ENCODE measurements around the gene COQ4.
"Not testable (repeated sequence)": the region's sequence is repeated elsewhere in the genome, so short reads cannot be mapped to it uniquely, and the experiment has no call there.

Gene COQ4

GRCh38 chr9:128335914-128336313 lies 13.3 kb downstream of the COQ4 start:
- Histone ChIP-seq H3K9me3 (ENCODE audit: insufficient read depth, low read length, severe bottlenecking) (no peaks in the 10 kb centered on the region), H3K4me1 (ENCODE audit: insufficient read depth, low read length) (peaks cover 10% of the 10 kb centered on the region), H3K27ac (ENCODE audit: low read length) (no peak overlapping the region), H3K4me3 (ENCODE audit: low read depth in 1 of 2, low read length in 2 of 2) (no peak overlapping the region), H3K36me3 (ENCODE audit: insufficient read depth, low read length) (peaks cover 11% of the 10 kb centered on the region; the same call in 1 of the 2 replicates), H3K27me3 (ENCODE audit: insufficient read depth, low read length, poor library complexity) (no peaks in the 10 kb centered on the region), H3K4me2 (ENCODE audit: insufficient read depth, low read length) (no peak overlapping the region), H3K79me2 (ENCODE audit: insufficient read depth, low read length) (peaks cover 3% of the 10 kb centered on the region; the same call in 1 of the 2 replicates), H2AFZ (ENCODE audit: low read depth, low read length) (no peak overlapping the region), H3K9ac (ENCODE audit: low read depth, low read length) (no peak overlapping the region), H4K20me1 (ENCODE audit: insufficient read depth, low read length) (no peaks in the 10 kb centered on the region)
- ATAC-seq (ENCODE audit: insufficient read depth, low read depth) (no peak), DNase-seq (no peak)
- TF ChIP-seq EZH2 (IDR thresholded peaks at IDR 0.05; ENCODE audit: borderline replicate concordance, low read depth, low read length, severe bottlenecking) = no peak
- TF ChIP-seq CTCF (IDR thresholded peaks at IDR 0.05; ENCODE audit: borderline replicate concordance, extremely low read depth, low read length, poor library complexity, severe bottlenecking) = no peak

GRCh38 chr9:128337936-128338335 lies 15.3 kb downstream of the COQ4 start:
- Histone ChIP-seq H3K9me3 (ENCODE audit: insufficient read depth, low read length, severe bottlenecking) (no peaks in the 10 kb centered on the region), H2AFZ (ENCODE audit: low read depth, low read length) (no peak overlapping the region), H3K4me2 (ENCODE audit: insufficient read depth, low read length) (no peak overlapping the region), H3K9ac (ENCODE audit: low read depth, low read length) (no peak overlapping the region), H3K27ac (ENCODE audit: low read length) (no peak overlapping the region), H3K4me3 (ENCODE audit: low read depth in 1 of 2, low read length in 2 of 2) (no peak overlapping the region), H3K4me1 (ENCODE audit: insufficient read depth, low read length) (peaks cover 21% of the 10 kb centered on the region), H3K27me3 (ENCODE audit: insufficient read depth, low read length, poor library complexity) (no peaks in the 10 kb centered on the region), H4K20me1 (ENCODE audit: insufficient read depth, low read length) (no peaks in the 10 kb centered on the region), H3K79me2 (ENCODE audit: insufficient read depth, low read length) (peaks cover 8% of the 10 kb centered on the region), H3K36me3 (ENCODE audit: insufficient read depth, low read length) (peaks cover 4% of the 10 kb centered on the region)
- TF ChIP-seq EZH2 (IDR thresholded peaks at IDR 0.05; ENCODE audit: borderline replicate concordance, low read depth, low read length, severe bottlenecking) (no peak), CTCF (IDR thresholded peaks at IDR 0.05; ENCODE audit: borderline replicate concordance, extremely low read depth, low read length, poor library complexity, severe bottlenecking) (no peak)
- no peak for DNase-seq
- no peak for ATAC-seq (ENCODE audit: insufficient read depth, low read depth)

GRCh38 chr9:128338852-128339614 lies 16.4 kb downstream of the COQ4 start:
- peaks cover 14% of the 10 kb centered on the region for H3K36me3 ChIP-seq (ENCODE audit: insufficient read depth, low read length)
- H3K27me3 ChIP-seq (ENCODE audit: insufficient read depth, low read length, poor library complexity); H3K79me2 ChIP-seq (ENCODE audit: insufficient read depth, low read length); H2AFZ ChIP-seq (ENCODE audit: low read depth, low read length); H4K20me1 ChIP-seq (ENCODE audit: insufficient read depth, low read length); H3K27ac ChIP-seq (ENCODE audit: low read length); H3K9ac ChIP-seq (ENCODE audit: low read depth, low read length); H3K9me3 ChIP-seq (ENCODE audit: insufficient read depth, low read length, severe bottlenecking); DNase-seq; ATAC-seq (ENCODE audit: insufficient read depth, low read depth); H3K4me3 ChIP-seq (ENCODE audit: low read depth in 1 of 2, low read length in 2 of 2): not testable (repeated sequence)
- H3K4me2 ChIP-seq (ENCODE audit: insufficient read depth, low read length) = 0 out of 2 replicates have a peak overlapping the region, but pooled peaks have one; percentile 93
- peaks cover 21% of the 10 kb centered on the region for H3K4me1 ChIP-seq (ENCODE audit: insufficient read depth, low read length)

GRCh38 chr9:128339761-128340690 lies 17.4 kb downstream of the COQ4 start, which contains the start of gene SLC27A4:
SLC27A4 (plus strand) TSS chr9:128340527; CDS start chr9:128343133, 2,606 bp downstream.
- peak within 1 kb of the TSS; percentile 93 for H3K4me2 ChIP-seq (ENCODE audit: insufficient read depth, low read length)
- no peak for TF ChIP-seq CTCF (IDR thresholded peaks at IDR 0.05; ENCODE audit: borderline replicate concordance, extremely low read depth, low read length, poor library complexity, severe bottlenecking)
- no peak for TF ChIP-seq EZH2 (IDR thresholded peaks at IDR 0.05; ENCODE audit: borderline replicate concordance, low read depth, low read length, severe bottlenecking)
- no peaks in the 10 kb centered on the region for H4K20me1 ChIP-seq (ENCODE audit: insufficient read depth, low read length)
- DNase-seq (peak; percentile 77), ATAC-seq (ENCODE audit: insufficient read depth, low read depth) (peak; percentile 92)
- peak within 1 kb of the TSS; percentile 71 for H3K9ac ChIP-seq (ENCODE audit: low read depth, low read length)
- no peaks in the 10 kb centered on the region for H3K9me3 ChIP-seq (ENCODE audit: insufficient read depth, low read length, severe bottlenecking)
- H3K36me3 ChIP-seq (ENCODE audit: insufficient read depth, low read length) = peaks cover 24% of the 10 kb centered on the region
- H3K79me2 ChIP-seq (ENCODE audit: insufficient read depth, low read length) = peaks cover 8% of the 10 kb centered on the region
- H2AFZ ChIP-seq (ENCODE audit: low read depth, low read length) = peak within 1 kb of the TSS; percentile 91
- peaks cover 21% of the 10 kb centered on the region for H3K4me1 ChIP-seq (ENCODE audit: insufficient read depth, low read length)
- peak within 1 kb of the TSS; percentile 50 to 73; a peak in 3 of 4 replicates for H3K4me3 ChIP-seq (ENCODE audit: low read depth in 1 of 2, low read length in 2 of 2)
- no peaks in the 10 kb centered on the region for H3K27me3 ChIP-seq (ENCODE audit: insufficient read depth, low read length, poor library complexity)
- H3K27ac ChIP-seq (ENCODE audit: low read length) = peak within 1 kb of the TSS; percentile 50
